ENCODE measurements around the gene CGA.

GRCh38 chr6:87049779-87050178 lies 45.1 kb downstream of the CGA start:
- TF ChIP-seq CTCF (IDR thresholded peaks at IDR 0.05): no peak
- TF ChIP-seq EP300 (IDR thresholded peaks at IDR 0.05): no peak
- no peak for TF ChIP-seq POLR2A (IDR thresholded peaks at IDR 0.05; ENCODE audit: low read depth)
- no peak for TF ChIP-seq POLR2AphosphoS5 (IDR thresholded peaks at IDR 0.05)
